Measurements from ENCODE around the gene PPM1N. TPM values are rescaled to one million over a fixed set of nuclear protein-coding genes. Genes with fewer than 3 reads are reported as not detected.

PPM1N gene
- total RNA-seq, 2 experiments from 2014 or later, result 3.7 to 4.2 TPM

DNA sequence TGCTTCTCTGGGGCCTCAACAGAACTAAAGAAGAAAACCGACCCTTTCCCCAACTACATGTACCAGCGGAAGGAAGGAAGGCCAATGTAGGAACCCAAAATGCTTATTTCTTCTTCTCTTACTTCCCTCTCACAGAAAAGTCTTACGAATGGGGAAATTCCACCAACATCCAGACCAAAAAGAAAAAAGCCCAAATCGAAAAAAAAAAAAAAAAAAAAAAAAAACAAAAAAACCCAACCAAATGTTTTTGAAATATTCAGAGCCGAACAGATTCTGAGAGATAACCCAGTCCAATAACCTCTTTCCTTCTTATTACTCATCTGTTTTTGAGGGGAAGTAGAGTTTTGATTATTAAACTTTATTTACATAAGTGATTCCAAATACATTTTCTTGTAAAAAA is 3.9 kb downstream of the PPM1N start:
- intact Hi-C loops (cut with micrococcal nuclease), result no loop called here

GRCh38 chr19:45503909-45504308 is 5.7 kb downstream of the PPM1N start:
- Mint-ChIP-seq H3K9me3 (no peaks in the 10 kb centered on the region), H3K27ac (no peak overlapping the region), H3K4me3 (no peak overlapping the region), H3K27me3 (no peaks in the 10 kb centered on the region), H3K4me1 (ENCODE audit: low read depth) (peaks cover 20% of the 10 kb centered on the region), H3K36me3 (ENCODE audit: low read depth) (peaks cover 3% of the 10 kb centered on the region)
- CTCF ChIA-PET, result interaction anchor here (2.5 to 4.1 kb wide), 3 partner anchors 8 to 64 kb away, joined by 10 to 23 read pairs (median 18); no protein-coding TSS in a partner anchor
- ATAC-seq (no peak), DNase-seq (no peak)
- no peak for TF ChIP-seq CTCF (IDR thresholded peaks at IDR 0.05)
- intact Hi-C loops (cut with micrococcal nuclease), result no loop called here
- POLR2A ChIA-PET, result no interaction called here

More for the DNA sequence above, 3.9 kb downstream of the PPM1N start:
- peaks cover 2% of the 10 kb centered on the region for H3K36me3 Mint-ChIP-seq (ENCODE audit: low read depth)
- ChIA-PET CTCF (interaction anchor here (0.7 kb wide), 1 partner anchor 63 kb away, joined by 3 read pairs; no protein-coding TSS in a partner anchor), POLR2A (no interaction called here)
- no peaks in the 10 kb centered on the region for H3K27me3 Mint-ChIP-seq
- H3K4me3 Mint-ChIP-seq, result no peak overlapping the region
- no peak for TF ChIP-seq CTCF (IDR thresholded peaks at IDR 0.05)
- ATAC-seq (no peak), DNase-seq (no peak)
- H3K9me3 Mint-ChIP-seq, result no peaks in the 10 kb centered on the region
- H3K4me1 Mint-ChIP-seq (ENCODE audit: low read depth), result peaks cover 30% of the 10 kb centered on the region
- H3K27ac Mint-ChIP-seq, result no peak overlapping the region

DNA sequence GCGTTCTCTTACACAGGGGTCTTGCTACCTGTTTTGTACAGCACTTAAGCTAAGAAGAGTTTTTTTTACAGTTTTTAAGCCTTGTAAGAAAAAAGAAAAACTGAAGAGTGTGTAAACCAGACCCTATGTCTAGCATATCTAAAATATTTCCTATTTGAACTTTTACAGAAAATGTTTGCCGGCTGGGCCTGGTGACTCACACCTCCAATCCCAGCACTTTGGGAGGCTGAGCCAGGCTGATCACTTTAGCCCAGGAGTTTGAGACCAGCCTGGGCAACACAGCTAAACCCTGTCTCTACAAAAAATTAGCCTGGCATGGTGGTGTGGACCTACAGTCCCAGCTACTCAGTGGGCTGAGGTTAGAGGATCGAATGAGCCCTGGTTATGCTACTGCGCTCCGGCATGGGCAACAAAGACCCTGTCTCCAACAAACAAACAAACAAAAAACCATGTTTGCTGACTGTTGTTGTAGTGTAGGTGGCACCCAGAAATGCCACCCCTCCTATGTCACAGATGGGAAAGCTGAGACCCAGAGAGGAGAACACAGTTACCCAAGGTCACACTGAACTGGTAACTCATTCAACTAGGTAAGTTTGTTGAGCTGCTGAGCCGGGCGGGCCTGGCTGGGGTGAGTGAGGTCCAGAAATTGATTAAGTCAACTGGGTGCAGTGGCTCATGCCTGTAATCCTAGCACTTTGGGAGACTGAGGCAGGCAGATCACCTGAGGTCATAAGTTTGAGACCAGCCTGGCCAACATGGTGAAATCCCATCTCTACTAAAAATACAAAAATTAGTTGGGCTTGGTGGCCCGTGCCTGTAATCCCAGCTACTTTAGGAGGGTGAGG is 7.1 kb downstream of the PPM1N start:
- Mint-ChIP-seq H3K9me3 (no peaks in the 10 kb centered on the region), H3K27me3 (no peaks in the 10 kb centered on the region), H3K36me3 (ENCODE audit: low read depth) (peaks cover 12% of the 10 kb centered on the region), H3K4me1 (ENCODE audit: low read depth) (peaks cover 24% of the 10 kb centered on the region), H3K27ac (peak overlapping the region; percentile 83), H3K4me3 (peak overlapping the region; percentile 96)
- no peak for DNase-seq
- ChIA-PET CTCF (interaction anchor here (0.9 to 4.1 kb wide), 7 partner anchors 8 to 137 kb away, joined by 3 to 23 read pairs (median 8); no protein-coding TSS in a partner anchor), POLR2A (interaction anchor here (0.8 to 1.4 kb wide), 4 partner anchors 20 to 140 kb away, joined by 3 to 4 read pairs (median 4); no protein-coding TSS in a partner anchor)
- intact Hi-C loops (cut with micrococcal nuclease), result loop anchor here (5.0 kb wide), 1 partner anchor 137 kb away; no protein-coding TSS in a partner anchor
- no peak for ATAC-seq
- no peak for TF ChIP-seq CTCF (IDR thresholded peaks at IDR 0.05)

GRCh38 chr19:45505996-45506245 is 7.7 kb downstream of the PPM1N start:
- intact Hi-C loops (cut with micrococcal nuclease), result loop anchor here (5.0 kb wide), 1 partner anchor 136 kb away; no protein-coding TSS in a partner anchor
- no peak for ATAC-seq
- no peak for DNase-seq
- CTCF ChIA-PET, result interaction anchor here (0.9 to 4.1 kb wide), 7 partner anchors 8 to 136 kb away, joined by 3 to 23 read pairs (median 8); no protein-coding TSS in a partner anchor
- Mint-ChIP-seq H3K27ac (peak overlapping the region; percentile 83), H3K36me3 (ENCODE audit: low read depth) (peaks cover 14% of the 10 kb centered on the region), H3K27me3 (no peaks in the 10 kb centered on the region), H3K9me3 (no peaks in the 10 kb centered on the region), H3K4me3 (peak overlapping the region; percentile 96), H3K4me1 (ENCODE audit: low read depth) (peaks cover 28% of the 10 kb centered on the region)
- POLR2A ChIA-PET, result interaction anchor here (0.7 to 1.4 kb wide), 4 partner anchors 20 to 186 kb away, joined by 3 to 4 read pairs (median 3); partner anchors contain the start of genes QPCTL and SNRPD2
- TF ChIP-seq CTCF (IDR thresholded peaks at IDR 0.05), result no peak
